PC-3 (cell line): ENCODE measurements around the gene CLDN12. TPM values are rescaled to one million over a fixed set of nuclear protein-coding genes. Genes with fewer than 3 reads are reported as not detected.

Source experiments
- ATAC-seq: fragments of 200-7000 bp; cut with Tn5 transposase; 2 replicates; pipeline ENCODE4 v1.9.1; 2020; ENCODE audit warnings: mild to moderate bottlenecking, moderate library complexity
- BruUV-seq: library from RNA; stranded (reverse); fragments of 400-500 nt; replicated peaks from 2 replicates; lab custom pipeline; 2021; lab: Mats Ljungman, UMichigan
- CTCF ChIA-PET: fragments of 300-600 bp; sonication (Branson Sonifier 250); formaldehyde crosslinking; loops from one replicate; lab custom pipeline; 2022; ENCODE audit warnings: antibody characterized with exemption; lab: Charles Lee
- POLR2A ChIA-PET: fragments of 300-600 bp; sonication (Branson Sonifier 250); formaldehyde crosslinking; loops from one replicate; lab custom pipeline; 2022; ENCODE audit warnings: antibody characterized with exemption; ENCODE audit not compliant: unreplicated experiment; lab: Charles Lee
- DNase-seq: peaks from one replicate; pipeline ENCODE4 v3.0.0-alpha.2; 2015
- H2AFZ ChIP-seq: fragments of 300-600 bp; sonication (generic); 2 replicates; pipeline ENCODE4 v1.6.0; 2016; ENCODE audit warnings: antibody characterized with exemption, low read length
- H3F3A ChIP-seq: fragments of 300-600 bp; sonication (generic); one replicate; pipeline ENCODE4 v1.6.0; 2017; ENCODE audit warnings: antibody characterized with exemption, low read length, control low read depth, mild to moderate bottlenecking; ENCODE audit not compliant: unreplicated experiment
- H3K27ac ChIP-seq: fragments of 300-600 bp; sonication (generic); 2 replicates; pipeline ENCODE4 v1.5.1; 2016; ENCODE audit warnings: mild to moderate bottlenecking, low read length
- H3K27me3 ChIP-seq: fragments of 300-600 bp; sonication (generic); 2 replicates; pipeline ENCODE4 v1.6.1; 2016; ENCODE audit warnings: low read length, mixed read lengths
- H3K36me3 ChIP-seq: fragments of 300-600 bp; sonication (generic); 2 replicates; pipeline ENCODE4 v1.6.1; 2016; ENCODE audit warnings: low read depth, mixed run types, low read length, mixed read lengths
- H3K4me1 ChIP-seq: fragments of 300-600 bp; sonication (generic); 2 replicates; pipeline ENCODE4 v1.5.1; 2016; ENCODE audit warnings: low read length; ENCODE audit not compliant: insufficient read depth
- H3K4me2 ChIP-seq: fragments of 300-600 bp; sonication (generic); 2 replicates; pipeline ENCODE4 v1.6.0; 2016; ENCODE audit warnings: low read length
- H3K4me3 ChIP-seq: fragments of 300-600 bp; sonication (generic); 2 replicates; pipeline ENCODE4 v1.5.1; 2016; ENCODE audit warnings: mild to moderate bottlenecking, low read length, mixed read lengths
- H3K79me2 ChIP-seq: fragments of 300-600 bp; sonication (generic); 2 replicates; pipeline ENCODE4 v1.6.1; 2017; ENCODE audit warnings: low read length, mixed read lengths
- H3K9ac ChIP-seq: fragments of 300-600 bp; sonication (generic); 2 replicates; pipeline ENCODE4 v1.6.0; 2016; ENCODE audit warnings: mild to moderate bottlenecking, low read length
- H3K9me2 ChIP-seq: fragments of 300-600 bp; sonication (generic); replicated peaks from 2 replicates; pipeline ENCODE4 v1.6.1; 2016; ENCODE audit warnings: mixed run types, low read length, mixed read lengths
- H3K9me3 ChIP-seq: fragments of 300-600 bp; sonication (generic); 2 replicates; pipeline ENCODE4 v1.6.1; 2016; ENCODE audit warnings: low read length, mixed read lengths
- H4K20me1 ChIP-seq: fragments of 300-600 bp; sonication (generic); 2 replicates; pipeline ENCODE4 v1.6.1; 2016; ENCODE audit warnings: low read length, mixed read lengths
- EZH2 ChIP-seq: fragments of 300-600 bp; sonication (generic); IDR thresholded peaks from one replicate; pipeline ENCODE4 v1.6.1; 2017; ENCODE audit warnings: antibody characterized with exemption, mild to moderate bottlenecking, low read length; ENCODE audit not compliant: unreplicated experiment
- EZH2phosphoT487 ChIP-seq: fragments of 300-600 bp; sonication (generic); IDR thresholded peaks from 2 replicates; pipeline ENCODE4 v1.6.1; 2018; ENCODE audit warnings: mild to moderate bottlenecking, antibody characterized with exemption, low read length, borderline replicate concordance
- intact Hi-C: fragments of 100-400 bp; cut with micrococcal nuclease; formaldehyde crosslinking; loops from 2 replicates; pipeline ENCODE4 v1.9.0; 2023
- total RNA-seq: library from RNA; depleted of rRNA; stranded (reverse); fragments of >200 nt; gene quantifications from 2 replicates; pipeline ENCODE4 v1.2.3, GENCODE V29; 2014
- TF ChIP-seq, protein P1 (sequence below): fragments of 300-600 bp; sonication (generic); conservative IDR thresholded peaks from 2 replicates; pipeline ENCODE4 v1.5.1; 2017; ENCODE audit warnings: antibody characterized with exemption, low read depth, mild to moderate bottlenecking, low read length

The CLDN12 gene
- total RNA-seq, 1 experiment from 2014 or later, result 14.7 TPM

DNA sequence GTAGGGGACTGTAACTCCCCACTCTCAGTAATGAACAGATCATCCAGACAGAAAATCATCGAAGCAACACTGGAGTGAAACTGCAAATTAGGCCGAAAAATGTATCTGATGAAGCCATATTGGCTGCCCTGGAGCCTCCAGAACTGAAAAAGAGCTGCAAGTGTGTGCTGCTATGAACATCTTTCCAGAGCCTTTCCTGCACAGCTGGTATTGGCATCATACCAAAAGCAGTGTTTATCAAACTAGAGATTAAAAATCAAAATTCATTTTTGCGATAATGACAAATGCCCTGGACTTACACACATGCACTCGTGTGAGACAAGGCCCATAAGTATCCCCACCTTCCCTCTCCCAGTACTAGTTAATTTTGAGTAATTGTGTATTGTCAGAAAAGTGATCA is 6.8 kb upstream of the CLDN12 start:
- Histone ChIP-seq H3K4me3 (no peak overlapping the region), H3K9me3 (no peaks in the 10 kb centered on the region), H3K9me2 (no peaks in the 10 kb centered on the region), H3F3A (no peaks in the 10 kb centered on the region), H3K4me1 (no peaks in the 10 kb centered on the region), H3K36me3 (no peaks in the 10 kb centered on the region), H3K27me3 (no peaks in the 10 kb centered on the region), H3K4me2 (no peak overlapping the region), H3K9ac (no peak overlapping the region), H3K27ac (no peak overlapping the region), H4K20me1 (no peaks in the 10 kb centered on the region), H3K79me2 (no peaks in the 10 kb centered on the region), H2AFZ (no peak overlapping the region)
- ATAC-seq (no peak), DNase-seq (no peak)
- POLR2A ChIA-PET, result no interaction called here
- BruUV-seq, result no TSS peak
- CTCF ChIA-PET, result no interaction called here
- no peak for TF ChIP-seq EZH2
- no peak for TF ChIP-seq EZH2phosphoT487
- TF ChIP-seq, protein P1, sequence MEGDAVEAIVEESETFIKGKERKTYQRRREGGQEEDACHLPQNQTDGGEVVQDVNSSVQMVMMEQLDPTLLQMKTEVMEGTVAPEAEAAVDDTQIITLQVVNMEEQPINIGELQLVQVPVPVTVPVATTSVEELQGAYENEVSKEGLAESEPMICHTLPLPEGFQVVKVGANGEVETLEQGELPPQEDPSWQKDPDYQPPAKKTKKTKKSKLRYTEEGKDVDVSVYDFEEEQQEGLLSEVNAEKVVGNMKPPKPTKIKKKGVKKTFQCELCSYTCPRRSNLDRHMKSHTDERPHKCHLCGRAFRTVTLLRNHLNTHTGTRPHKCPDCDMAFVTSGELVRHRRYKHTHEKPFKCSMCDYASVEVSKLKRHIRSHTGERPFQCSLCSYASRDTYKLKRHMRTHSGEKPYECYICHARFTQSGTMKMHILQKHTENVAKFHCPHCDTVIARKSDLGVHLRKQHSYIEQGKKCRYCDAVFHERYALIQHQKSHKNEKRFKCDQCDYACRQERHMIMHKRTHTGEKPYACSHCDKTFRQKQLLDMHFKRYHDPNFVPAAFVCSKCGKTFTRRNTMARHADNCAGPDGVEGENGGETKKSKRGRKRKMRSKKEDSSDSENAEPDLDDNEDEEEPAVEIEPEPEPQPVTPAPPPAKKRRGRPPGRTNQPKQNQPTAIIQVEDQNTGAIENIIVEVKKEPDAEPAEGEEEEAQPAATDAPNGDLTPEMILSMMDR, result no peak
- intact Hi-C loops, result no loop called here

DNA sequence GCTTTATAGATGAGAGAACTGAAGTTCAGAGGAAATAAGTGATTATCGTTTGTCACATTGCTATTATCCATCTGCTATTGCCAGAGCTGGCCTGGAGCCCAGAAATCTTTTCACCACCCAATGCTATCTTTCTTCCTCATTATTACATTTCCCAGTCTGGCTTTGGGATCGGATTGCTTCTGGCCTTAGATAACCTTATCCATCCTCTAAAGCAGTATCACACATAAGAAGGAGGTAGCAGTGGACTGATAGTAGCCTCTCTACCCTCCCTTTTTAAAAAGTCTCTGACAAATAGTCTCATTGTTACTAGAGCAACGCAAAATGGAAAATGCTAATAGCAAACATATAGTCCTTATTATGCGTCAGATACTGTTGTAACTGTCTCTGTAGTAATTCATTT is 1.3 kb upstream of the CLDN12 start:
- H2AFZ ChIP-seq, result no peak overlapping the region

GRCh38 chr7:90402785-90403173 is 482 bp upstream of the CLDN12 start:
- no peak for ATAC-seq
- Histone ChIP-seq H3K4me2 (peak overlapping the region; percentile 88), H3K9me3 (no peaks in the 10 kb centered on the region), H3K9ac (peak overlapping the region; percentile 85), H2AFZ (peak overlapping the region; percentile 85), H4K20me1 (no peaks in the 10 kb centered on the region; the same call in 1 of the 2 replicates), H3F3A (no peaks in the 10 kb centered on the region), H3K4me3 (peak overlapping the region; percentile 76), H3K27me3 (no peaks in the 10 kb centered on the region), H3K79me2 (peaks cover 28% of the 10 kb centered on the region), H3K36me3 (peaks cover 10% of the 10 kb centered on the region), H3K4me1 (peaks cover 15% of the 10 kb centered on the region), H3K9me2 (no peaks in the 10 kb centered on the region), H3K27ac (peak overlapping the region; percentile 90; the same call in 1 of the 2 replicates)
- intact Hi-C loops, result loop anchor here (1.0 kb wide), 1 partner anchor 56 kb away; the partner anchor contains the start of gene GTPBP10
- TF ChIP-seq EZH2phosphoT487, result no peak
- TF ChIP-seq EZH2, result no peak
- TF ChIP-seq, protein P1, result no peak
- no peak for DNase-seq
- POLR2A ChIA-PET, result no interaction called here
- no TSS peak for BruUV-seq
- CTCF ChIA-PET, result no interaction called here

More for the DNA sequence above, 1.3 kb upstream of the CLDN12 start:
- Histone ChIP-seq H3K27ac (no peak overlapping the region), H4K20me1 (no peaks in the 10 kb centered on the region; the same call in 1 of the 2 replicates), H3K36me3 (peaks cover 10% of the 10 kb centered on the region), H3K4me3 (no peak overlapping the region), H3K79me2 (peaks cover 26% of the 10 kb centered on the region), H3K9ac (no peak overlapping the region), H3K4me1 (peaks cover 15% of the 10 kb centered on the region), H3K9me3 (no peaks in the 10 kb centered on the region), H3F3A (no peaks in the 10 kb centered on the region), H3K27me3 (no peaks in the 10 kb centered on the region), H3K9me2 (no peaks in the 10 kb centered on the region), H3K4me2 (no peak overlapping the region)
- ChIA-PET CTCF (no interaction called here), POLR2A (no interaction called here)
- TF ChIP-seq EZH2phosphoT487 (no peak), EZH2 (no peak)
- TF ChIP-seq, protein P1, result no peak
- DNase-seq, result no peak
- ATAC-seq, result no peak
- no TSS peak for BruUV-seq
- intact Hi-C loops, result no loop called here
